Measurements from ENCODE around the gene CDK18.

The CDK18 gene

DNA sequence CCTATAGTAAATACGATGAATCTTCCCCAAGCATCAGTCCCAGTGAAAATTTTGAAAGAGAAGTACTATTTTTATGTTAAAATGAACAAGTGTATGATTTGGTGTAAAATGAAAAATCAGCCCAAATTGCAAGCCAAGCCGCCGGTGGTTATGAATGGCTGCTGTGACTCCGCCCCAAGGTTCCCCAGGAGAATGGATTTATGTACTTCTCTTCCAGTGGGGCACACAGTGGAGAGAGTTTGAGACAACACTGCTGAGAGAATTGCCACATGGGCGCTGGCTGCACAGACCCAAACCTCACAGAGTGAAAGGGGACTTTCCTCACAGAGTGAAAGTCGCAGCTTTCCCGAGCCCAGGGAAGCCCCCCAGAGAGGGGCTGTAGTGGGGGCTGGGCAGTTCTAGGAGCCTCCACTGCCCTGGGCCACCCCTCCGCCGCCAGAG is 24.0 kb downstream of the CDK18 start:
- H3K4me3 ChIP-seq (replicated peaks; ENCODE audit: insufficient read depth, low read length), result no peak overlapping the region
- TF ChIP-seq POLR2AphosphoS5 (IDR thresholded peaks at IDR 0.05; ENCODE audit: low read depth) (no peak), SPI1 (IDR thresholded peaks at IDR 0.05; ENCODE audit: borderline replicate concordance, low read depth) (no peak), GABPA (IDR thresholded peaks at IDR 0.05; ENCODE audit: low read depth) (no peak)
- TF ChIP-seq, protein P1, sequence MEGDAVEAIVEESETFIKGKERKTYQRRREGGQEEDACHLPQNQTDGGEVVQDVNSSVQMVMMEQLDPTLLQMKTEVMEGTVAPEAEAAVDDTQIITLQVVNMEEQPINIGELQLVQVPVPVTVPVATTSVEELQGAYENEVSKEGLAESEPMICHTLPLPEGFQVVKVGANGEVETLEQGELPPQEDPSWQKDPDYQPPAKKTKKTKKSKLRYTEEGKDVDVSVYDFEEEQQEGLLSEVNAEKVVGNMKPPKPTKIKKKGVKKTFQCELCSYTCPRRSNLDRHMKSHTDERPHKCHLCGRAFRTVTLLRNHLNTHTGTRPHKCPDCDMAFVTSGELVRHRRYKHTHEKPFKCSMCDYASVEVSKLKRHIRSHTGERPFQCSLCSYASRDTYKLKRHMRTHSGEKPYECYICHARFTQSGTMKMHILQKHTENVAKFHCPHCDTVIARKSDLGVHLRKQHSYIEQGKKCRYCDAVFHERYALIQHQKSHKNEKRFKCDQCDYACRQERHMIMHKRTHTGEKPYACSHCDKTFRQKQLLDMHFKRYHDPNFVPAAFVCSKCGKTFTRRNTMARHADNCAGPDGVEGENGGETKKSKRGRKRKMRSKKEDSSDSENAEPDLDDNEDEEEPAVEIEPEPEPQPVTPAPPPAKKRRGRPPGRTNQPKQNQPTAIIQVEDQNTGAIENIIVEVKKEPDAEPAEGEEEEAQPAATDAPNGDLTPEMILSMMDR (IDR thresholded peaks at IDR 0.05; ENCODE audit: insufficient read depth, low read length), result no peak
- TF ChIP-seq, protein P2, sequence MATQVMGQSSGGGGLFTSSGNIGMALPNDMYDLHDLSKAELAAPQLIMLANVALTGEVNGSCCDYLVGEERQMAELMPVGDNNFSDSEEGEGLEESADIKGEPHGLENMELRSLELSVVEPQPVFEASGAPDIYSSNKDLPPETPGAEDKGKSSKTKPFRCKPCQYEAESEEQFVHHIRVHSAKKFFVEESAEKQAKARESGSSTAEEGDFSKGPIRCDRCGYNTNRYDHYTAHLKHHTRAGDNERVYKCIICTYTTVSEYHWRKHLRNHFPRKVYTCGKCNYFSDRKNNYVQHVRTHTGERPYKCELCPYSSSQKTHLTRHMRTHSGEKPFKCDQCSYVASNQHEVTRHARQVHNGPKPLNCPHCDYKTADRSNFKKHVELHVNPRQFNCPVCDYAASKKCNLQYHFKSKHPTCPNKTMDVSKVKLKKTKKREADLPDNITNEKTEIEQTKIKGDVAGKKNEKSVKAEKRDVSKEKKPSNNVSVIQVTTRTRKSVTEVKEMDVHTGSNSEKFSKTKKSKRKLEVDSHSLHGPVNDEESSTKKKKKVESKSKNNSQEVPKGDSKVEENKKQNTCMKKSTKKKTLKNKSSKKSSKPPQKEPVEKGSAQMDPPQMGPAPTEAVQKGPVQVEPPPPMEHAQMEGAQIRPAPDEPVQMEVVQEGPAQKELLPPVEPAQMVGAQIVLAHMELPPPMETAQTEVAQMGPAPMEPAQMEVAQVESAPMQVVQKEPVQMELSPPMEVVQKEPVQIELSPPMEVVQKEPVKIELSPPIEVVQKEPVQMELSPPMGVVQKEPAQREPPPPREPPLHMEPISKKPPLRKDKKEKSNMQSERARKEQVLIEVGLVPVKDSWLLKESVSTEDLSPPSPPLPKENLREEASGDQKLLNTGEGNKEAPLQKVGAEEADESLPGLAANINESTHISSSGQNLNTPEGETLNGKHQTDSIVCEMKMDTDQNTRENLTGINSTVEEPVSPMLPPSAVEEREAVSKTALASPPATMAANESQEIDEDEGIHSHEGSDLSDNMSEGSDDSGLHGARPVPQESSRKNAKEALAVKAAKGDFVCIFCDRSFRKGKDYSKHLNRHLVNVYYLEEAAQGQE (IDR thresholded peaks at IDR 0.05; ENCODE audit: insufficient replicate concordance, low read depth), result no peak
- H3K27me3 ChIP-seq (ENCODE audit: insufficient read depth, poor library complexity, severe bottlenecking), result peaks cover 13% of the 10 kb centered on the region
- no peak for DNase-seq (ENCODE audit: low read depth in 1 of 2, low spot score in 1 of 2)
- H3K27ac ChIP-seq (replicated peaks), result no peak overlapping the region

DNA sequence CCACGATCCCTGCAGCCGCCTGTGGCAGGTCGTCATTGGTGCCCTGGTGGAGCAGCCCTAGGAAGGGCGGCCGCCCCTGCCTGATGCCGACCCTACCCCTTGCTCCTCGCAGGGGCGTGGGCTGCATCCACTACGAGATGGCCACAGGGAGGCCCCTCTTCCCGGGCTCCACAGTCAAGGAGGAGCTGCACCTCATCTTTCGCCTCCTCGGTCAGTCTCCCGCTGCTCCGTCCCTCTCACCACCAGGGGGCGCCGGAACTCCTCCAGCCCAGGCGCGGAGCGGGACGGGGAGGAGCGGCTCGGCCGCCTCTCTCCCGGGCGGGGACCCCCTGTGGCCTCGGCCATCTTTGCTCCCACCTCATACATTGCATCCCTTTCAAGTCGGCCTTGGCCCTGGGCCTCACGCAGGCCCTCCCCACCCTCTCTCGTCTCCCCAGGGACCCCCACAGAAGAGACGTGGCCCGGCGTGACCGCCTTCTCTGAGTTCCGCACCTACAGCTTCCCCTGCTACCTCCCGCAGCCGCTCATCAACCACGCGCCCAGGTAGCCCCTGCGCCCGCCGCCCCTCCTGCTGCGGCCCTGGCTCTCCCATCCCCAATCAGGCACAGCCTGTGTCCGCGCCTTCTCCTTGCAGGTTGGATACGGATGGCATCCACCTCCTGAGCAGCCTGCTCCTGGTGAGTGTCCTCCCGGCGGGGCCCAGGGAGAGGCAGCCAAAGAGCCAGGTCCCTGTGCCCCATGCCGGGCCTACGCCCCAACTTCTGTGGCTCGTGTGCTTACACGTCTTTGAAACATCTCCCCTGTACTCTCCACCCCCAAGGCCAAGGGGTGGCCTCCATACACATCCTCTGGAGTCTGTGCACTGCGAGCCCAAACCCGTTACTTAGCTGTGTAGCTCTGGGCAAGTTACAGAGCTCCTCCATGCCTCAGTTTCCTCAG is 24.7 kb downstream of the CDK18 start:
- DNase-seq (ENCODE audit: low read depth in 1 of 2, low spot score in 1 of 2), result peak in 1 of 2 experiments; percentile 65
- TF ChIP-seq, protein P2 (IDR thresholded peaks at IDR 0.05; ENCODE audit: insufficient replicate concordance, low read depth), result no peak
- TF ChIP-seq, protein P1 (IDR thresholded peaks at IDR 0.05; ENCODE audit: insufficient read depth, low read length), result peak; percentile 72
- Histone ChIP-seq H3K4me3 (replicated peaks; ENCODE audit: insufficient read depth, low read length) (peak overlapping the region; percentile 20), H3K27me3 (ENCODE audit: insufficient read depth, poor library complexity, severe bottlenecking) (peaks cover 13% of the 10 kb centered on the region), H3K27ac (replicated peaks) (no peak overlapping the region)

DNA sequence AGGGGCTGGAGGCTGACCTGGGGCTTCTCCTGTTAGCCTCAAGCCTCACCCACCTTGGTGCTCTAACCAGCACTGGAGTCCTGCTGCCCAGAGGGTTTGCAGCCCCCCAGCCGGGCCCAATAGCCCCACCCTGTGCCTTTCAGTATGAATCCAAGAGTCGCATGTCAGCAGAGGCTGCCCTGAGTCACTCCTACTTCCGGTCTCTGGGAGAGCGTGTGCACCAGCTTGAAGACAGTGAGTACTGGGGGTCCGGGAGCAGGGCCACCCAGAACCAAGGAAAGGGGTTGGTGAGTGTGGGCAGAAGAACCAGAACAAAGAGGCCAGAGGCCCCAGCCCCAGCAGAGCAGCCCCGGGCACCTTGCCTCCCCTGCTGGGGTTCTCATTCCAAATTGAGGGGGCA is 25.6 kb downstream of the CDK18 start:
- DNase-seq (ENCODE audit: low read depth in 1 of 2, low spot score in 1 of 2), result no peak
- Histone ChIP-seq H3K27ac (replicated peaks) (no peak overlapping the region), H3K27me3 (ENCODE audit: insufficient read depth, poor library complexity, severe bottlenecking) (peaks cover 13% of the 10 kb centered on the region), H3K4me3 (replicated peaks; ENCODE audit: insufficient read depth, low read length) (no peak overlapping the region)
- TF ChIP-seq POLR2AphosphoS5 (IDR thresholded peaks at IDR 0.05; ENCODE audit: low read depth), result no peak
- no peak for TF ChIP-seq SPI1 (IDR thresholded peaks at IDR 0.05; ENCODE audit: borderline replicate concordance, low read depth)
- TF ChIP-seq GABPA (IDR thresholded peaks at IDR 0.05; ENCODE audit: low read depth), result no peak
- TF ChIP-seq, protein P1 (IDR thresholded peaks at IDR 0.05; ENCODE audit: insufficient read depth, low read length), result no peak
- TF ChIP-seq, protein P2 (IDR thresholded peaks at IDR 0.05; ENCODE audit: insufficient replicate concordance, low read depth), result no peak
